Gastroesophageal sphincter (tissue), 4 donors: ENCODE measurements around the gene UGT1A10. TPM values are rescaled to one million over a fixed set of nuclear protein-coding genes. Genes with fewer than 3 reads are reported as not detected.

Experiments
- ATAC-seq: fragments of 150-250 bp; one replicate; pipeline ENCODE4 v1.9.1; 2016; ENCODE audit warnings: mild to moderate bottlenecking, moderate library complexity
- H3K27ac ChIP-seq, 4 donors: fragments of 200-600 bp; sonication (generic) in 3 of 4; 1 replicate in 3 of 4; 2 replicates in 1 of 4; pipeline ENCODE4 v1.5.1; 2016 to 2019
- H3K27me3 ChIP-seq: fragments of 200-600 bp; sonication (generic); one replicate; pipeline ENCODE4 v1.5.1; 2019
- H3K36me3 ChIP-seq, 2 donors: fragments of 200-600 bp; sonication (generic); one replicate each; pipeline ENCODE4 v1.5.1; 2019; ENCODE audit warnings: control low read depth in 1 of 2
- H3K4me1 ChIP-seq, 3 donors: fragments of 200-600 bp; sonication (generic); 1 replicate in 2 of 3; 2 replicates in 1 of 3; pipeline ENCODE4 v1.5.1; 2016 to 2019; ENCODE audit warnings: control low read depth in 2 of 3
- H3K4me3 ChIP-seq, 2 donors: fragments of 200-600 bp; sonication (generic); one replicate each; pipeline ENCODE4 v1.5.1; 2019; ENCODE audit warnings: mild to moderate bottlenecking in 1 of 2, moderate library complexity in 1 of 2
- H3K9me3 ChIP-seq, 3 donors: fragments of 200-600 bp; sonication (generic); one replicate each; pipeline ENCODE4 v1.5.1; 2017 to 2019; ENCODE audit warnings: control low read depth in 2 of 3
- EP300 ChIP-seq: sonication (generic); formaldehyde crosslinking; IDR thresholded peaks from one replicate; pipeline ENCODE4 v1.6.1; 2017; ENCODE audit warnings: antibody characterized with exemption, mild to moderate bottlenecking
- POLR2A ChIP-seq, 2 donors: fragments of 450-650 bp; IDR thresholded peaks; one replicate each; pipeline ENCODE4 v1.6.1; 2017; ENCODE audit warnings: antibody characterized with exemption in 2 of 2, mild to moderate bottlenecking in 2 of 2, moderate library complexity in 1 of 2
- POLR2AphosphoS5 ChIP-seq: sonication (generic); formaldehyde crosslinking; IDR thresholded peaks from one replicate; pipeline ENCODE4 v1.6.1; 2017; ENCODE audit warnings: antibody characterized with exemption
- WGBS, 2 donors: methylation state at CpG; one replicate each; pipeline ENCODE4 v1.1.5; 2018; ENCODE audit warnings: low coverage in 1 of 2; 5-methylcytosine and 5-hydroxymethylcytosine counted together
- total RNA-seq, 4 donors: library from RNA; depleted of rRNA; stranded (reverse); fragments of >200 nt; gene quantifications; one replicate each; pipeline ENCODE4 v1.1.0, GENCODE V29; 2016
- TF ChIP-seq, protein P1 (sequence below), 4 experiments: fragments of 200-600 bp in 2 of 4; fragments of 450-650 bp in 2 of 4; sonication (generic) in 1 of 4; IDR thresholded peaks; one replicate each; pipeline ENCODE4 v1.5.1; 2017 to 2019; ENCODE audit warnings: antibody characterized with exemption in 4 of 4, mild to moderate bottlenecking in 2 of 4, moderate library complexity in 2 of 4

Gene UGT1A10
- total RNA-seq, 4 donors from 2014 or later, result 0.16 to 1.0 TPM; not detected in 2

DNA sequence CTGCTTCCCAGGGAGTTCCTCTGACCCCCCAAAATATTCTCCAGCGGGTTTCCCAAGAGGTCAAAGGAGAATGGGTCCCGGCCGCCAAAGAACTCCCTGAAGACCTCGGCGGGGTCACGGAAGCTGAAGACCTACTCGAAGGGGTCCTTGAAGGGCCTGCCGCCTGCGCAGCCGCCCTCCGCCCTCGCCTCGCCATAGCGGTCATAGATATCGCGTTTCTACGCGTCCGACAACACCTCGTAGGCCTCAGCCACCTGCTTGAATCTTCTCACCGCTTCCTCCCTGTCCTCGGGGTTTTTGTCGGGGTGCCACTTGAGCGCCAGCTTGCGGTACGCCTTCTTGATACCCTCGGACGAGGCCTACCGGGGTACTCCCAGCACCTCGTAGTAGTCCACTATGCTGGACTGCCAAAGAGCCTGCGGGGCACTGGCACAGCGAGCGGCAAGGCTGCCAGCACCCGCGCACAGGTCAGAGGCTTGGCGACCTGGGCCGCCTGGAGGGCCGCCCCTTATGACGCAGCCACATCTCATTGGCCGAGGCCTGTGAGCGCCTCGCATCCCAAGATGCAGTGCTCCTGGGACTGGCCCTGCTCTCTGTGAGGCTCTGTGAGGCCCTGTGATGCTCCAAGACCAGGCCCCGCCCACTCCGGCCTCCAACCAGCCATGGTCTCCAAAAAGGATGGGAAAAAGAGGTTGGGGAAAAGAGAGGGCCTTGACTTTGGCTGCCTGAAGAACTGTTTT, 118.8 kb downstream of the UGT1A10 start:
- Histone ChIP-seq H3K36me3 (no peaks in the 10 kb centered on the region), H3K9me3 (no peaks in the 10 kb centered on the region), H3K27ac (no peak overlapping the region), H3K27me3 (no peaks in the 10 kb centered on the region), H3K4me3 (no peak overlapping the region), H3K4me1 (no peaks in the 10 kb centered on the region)
- ATAC-seq, result no peak
- no peak for TF ChIP-seq EP300
- no peak for TF ChIP-seq POLR2A (IDR thresholded peaks at IDR 0.05)
- TF ChIP-seq, protein P1, sequence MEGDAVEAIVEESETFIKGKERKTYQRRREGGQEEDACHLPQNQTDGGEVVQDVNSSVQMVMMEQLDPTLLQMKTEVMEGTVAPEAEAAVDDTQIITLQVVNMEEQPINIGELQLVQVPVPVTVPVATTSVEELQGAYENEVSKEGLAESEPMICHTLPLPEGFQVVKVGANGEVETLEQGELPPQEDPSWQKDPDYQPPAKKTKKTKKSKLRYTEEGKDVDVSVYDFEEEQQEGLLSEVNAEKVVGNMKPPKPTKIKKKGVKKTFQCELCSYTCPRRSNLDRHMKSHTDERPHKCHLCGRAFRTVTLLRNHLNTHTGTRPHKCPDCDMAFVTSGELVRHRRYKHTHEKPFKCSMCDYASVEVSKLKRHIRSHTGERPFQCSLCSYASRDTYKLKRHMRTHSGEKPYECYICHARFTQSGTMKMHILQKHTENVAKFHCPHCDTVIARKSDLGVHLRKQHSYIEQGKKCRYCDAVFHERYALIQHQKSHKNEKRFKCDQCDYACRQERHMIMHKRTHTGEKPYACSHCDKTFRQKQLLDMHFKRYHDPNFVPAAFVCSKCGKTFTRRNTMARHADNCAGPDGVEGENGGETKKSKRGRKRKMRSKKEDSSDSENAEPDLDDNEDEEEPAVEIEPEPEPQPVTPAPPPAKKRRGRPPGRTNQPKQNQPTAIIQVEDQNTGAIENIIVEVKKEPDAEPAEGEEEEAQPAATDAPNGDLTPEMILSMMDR (IDR thresholded peaks at IDR 0.05), result no peak
- no peak for TF ChIP-seq POLR2AphosphoS5
- WGBS, 2 donors, result 88 to 97% methylated on average over 6 to 18 of the region's 44 CpGs

DNA sequence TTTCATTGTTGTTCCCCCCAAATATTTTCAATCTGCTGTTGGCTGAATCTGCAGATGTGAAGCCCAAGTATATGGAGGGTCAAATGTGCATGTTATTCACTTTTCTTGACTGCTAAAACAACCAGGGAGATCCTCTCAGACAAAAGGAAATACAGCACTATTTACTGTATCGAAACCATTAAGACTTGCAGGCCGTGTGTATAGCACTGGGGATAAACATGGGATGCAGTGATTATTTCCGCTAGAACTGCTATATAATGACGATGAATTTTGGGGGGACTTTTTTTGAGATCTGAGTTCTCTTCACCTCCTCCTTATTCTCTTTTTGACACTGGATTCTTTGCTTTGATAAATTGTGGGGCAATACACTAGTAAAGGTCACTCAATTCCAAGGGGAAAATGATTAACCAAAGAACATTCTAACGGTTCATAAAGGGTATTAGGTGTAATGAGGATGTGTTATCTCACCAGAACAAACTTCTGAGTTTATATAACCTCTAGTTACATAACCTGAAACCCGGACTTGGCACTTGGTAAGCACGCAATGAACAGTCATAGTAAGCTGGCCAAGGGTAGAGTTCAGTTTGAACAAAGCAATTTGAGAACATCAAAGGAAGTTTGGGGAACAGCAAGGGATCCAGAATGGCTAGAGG, 120.3 kb downstream of the UGT1A10 start:
- Histone ChIP-seq H3K4me1 (no peaks in the 10 kb centered on the region), H3K36me3 (no peaks in the 10 kb centered on the region), H3K27me3 (no peaks in the 10 kb centered on the region), H3K4me3 (no peak overlapping the region), H3K27ac (no peak overlapping the region), H3K9me3 (no peaks in the 10 kb centered on the region)
- WGBS, 2 donors, result 65 to 76% methylated on average over 5 to 7 of the region's 7 CpGs
- ATAC-seq, result no peak
- TF ChIP-seq, protein P1 (IDR thresholded peaks at IDR 0.05), result no peak
- TF ChIP-seq POLR2AphosphoS5 (no peak), POLR2A (IDR thresholded peaks at IDR 0.05) (no peak), EP300 (no peak)

DNA sequence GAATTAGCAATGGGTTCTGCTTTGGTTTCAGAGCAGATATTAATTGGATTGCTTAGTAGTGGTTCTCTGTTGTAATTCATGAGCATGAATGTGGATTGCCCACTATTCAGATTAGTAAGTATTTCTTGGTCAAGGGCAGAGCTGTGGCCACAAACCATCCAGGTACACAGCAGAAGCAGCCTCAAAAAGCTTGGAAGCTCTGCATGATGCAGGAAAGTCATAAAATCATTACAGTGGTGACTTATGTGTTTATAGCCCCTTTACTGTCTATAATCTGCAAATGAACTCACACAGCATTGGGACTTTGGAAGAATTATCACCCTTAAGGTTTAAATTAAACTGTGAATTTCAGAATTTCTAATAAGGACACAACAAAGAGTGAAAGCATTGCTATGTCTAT, 121.9 kb downstream of the UGT1A10 start:
- Histone ChIP-seq H3K27ac (no peak overlapping the region), H3K36me3 (no peaks in the 10 kb centered on the region), H3K9me3 (no peaks in the 10 kb centered on the region), H3K27me3 (no peaks in the 10 kb centered on the region), H3K4me1 (no peaks in the 10 kb centered on the region), H3K4me3 (no peak overlapping the region)
- ATAC-seq, result no peak
- TF ChIP-seq, protein P1 (IDR thresholded peaks at IDR 0.05), result no peak
- no peak for TF ChIP-seq POLR2A (IDR thresholded peaks at IDR 0.05)

DNA sequence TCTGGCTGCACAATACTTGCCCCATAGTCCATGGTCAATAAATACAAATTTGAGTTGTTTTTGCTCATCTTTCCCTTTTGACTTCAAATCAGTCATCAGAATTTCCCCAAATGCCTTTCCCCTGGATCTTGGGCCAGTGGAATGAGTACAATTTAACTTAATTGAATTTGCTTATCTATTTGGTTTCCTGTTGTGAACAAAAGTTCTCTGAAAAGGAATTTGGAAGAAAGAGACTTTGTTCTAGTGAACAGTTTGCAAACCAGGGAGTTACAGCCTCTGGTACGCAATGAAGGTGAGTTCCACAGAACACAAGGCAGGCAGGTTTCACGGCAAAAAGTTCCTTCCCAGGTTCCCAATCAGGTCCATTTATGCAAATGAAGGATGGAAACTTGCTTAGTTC, 122.6 kb downstream of the UGT1A10 start:
- TF ChIP-seq POLR2A (IDR thresholded peaks at IDR 0.05) (no peak), EP300 (no peak), POLR2AphosphoS5 (no peak)
- TF ChIP-seq, protein P1 (IDR thresholded peaks at IDR 0.05), result no peak
- WGBS, 2 donors, result 85% methylated on average over 2 of the region's 2 CpGs; no CpG with 5 or more reads in 1 of the 2 donors
- no peak overlapping the region for H3K27ac ChIP-seq
- H3K27me3 ChIP-seq, result no peaks in the 10 kb centered on the region
- H3K4me3 ChIP-seq, result no peak overlapping the region
- H3K36me3 ChIP-seq, result no peaks in the 10 kb centered on the region
- no peaks in the 10 kb centered on the region for H3K4me1 ChIP-seq
- ATAC-seq, result no peak
- no peaks in the 10 kb centered on the region for H3K9me3 ChIP-seq

DNA sequence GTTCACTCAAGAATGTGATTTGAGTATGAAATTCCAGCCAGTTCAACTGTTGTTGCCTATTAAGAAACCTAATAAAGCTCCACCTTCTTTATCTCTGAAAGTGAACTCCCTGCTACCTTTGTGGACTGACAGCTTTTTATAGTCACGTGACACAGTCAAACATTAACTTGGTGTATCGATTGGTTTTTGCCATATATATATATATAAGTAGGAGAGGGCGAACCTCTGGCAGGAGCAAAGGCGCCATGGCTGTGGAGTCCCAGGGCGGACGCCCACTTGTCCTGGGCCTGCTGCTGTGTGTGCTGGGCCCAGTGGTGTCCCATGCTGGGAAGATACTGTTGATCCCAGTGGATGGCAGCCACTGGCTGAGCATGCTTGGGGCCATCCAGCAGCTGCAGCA, 123.8 kb downstream of the UGT1A10 start, which contains the start of gene UGT1A1:
UGT1A1 (plus strand) TSS at position 228 of the 400 bp plus-strand sequence; CDS start at position 246, 18 bp downstream.
- H3K9me3 ChIP-seq, result no peaks in the 10 kb centered on the region
- no peak for TF ChIP-seq EP300
- TF ChIP-seq POLR2AphosphoS5, result no peak
- TF ChIP-seq, protein P1 (IDR thresholded peaks at IDR 0.05), result no peak
- no peak for TF ChIP-seq POLR2A (IDR thresholded peaks at IDR 0.05)
- no peaks in the 10 kb centered on the region for H3K4me1 ChIP-seq
- 97 to 100% methylated on average over 1 to 6 of the region's 6 CpGs for WGBS, 2 donors
- peaks cover 9% of the 10 kb centered on the region for H3K27me3 ChIP-seq
- no peak within 1 kb of the TSS for H3K27ac ChIP-seq
- no peak within 1 kb of the TSS for H3K4me3 ChIP-seq
- H3K36me3 ChIP-seq, result no peaks in the 10 kb centered on the region
- ATAC-seq, result no peak
